GM08714 (cell line): ENCODE data around the gene EPS8L1.

ENCODE experiments used
- H3K4me3 ChIP-seq: fragments of 200-500 bp; sonication (Bioruptor generic); 2 replicates; pipeline ENCODE4 v1.5.1; 2014; ENCODE audit warnings: mild to moderate bottlenecking, low read length, inconsistent platforms
- ZNF274 ChIP-seq: IDR thresholded peaks from 2 replicates; pipeline ENCODE4 v1.6.1; 2012; ENCODE audit warnings: mild to moderate bottlenecking, low read depth, low read length

The EPS8L1 gene

GRCh38 chr19:55109527-55110291 is 34.0 kb downstream of the EPS8L1 start:
- TF ChIP-seq ZNF274 = no peak
- no peak overlapping the region for H3K4me3 ChIP-seq

- no peak overlapping the region for H3K4me3 ChIP-seq
- no peak for TF ChIP-seq ZNF274
Measured at GRCh38 chr19:55111238-55111831, 35.7 kb downstream of the EPS8L1 start.

- no peak overlapping the region for H3K4me3 ChIP-seq
- TF ChIP-seq ZNF274 = no peak
Measured at GRCh38 chr19:55112246-55112776, 36.6 kb downstream of the EPS8L1 start.

- H3K4me3 ChIP-seq = no peak overlapping the region
Measured at GRCh38 chr19:55112777-55113569, 37.3 kb downstream of the EPS8L1 start.

GRCh38 chr19:55113570-55114039 is 37.9 kb downstream of the EPS8L1 start:
- H3K4me3 ChIP-seq = no peak overlapping the region
- TF ChIP-seq ZNF274 = no peak

More at GRCh38 chr19:55112777-55113569, 37.3 kb downstream of the EPS8L1 start:
- no peak for TF ChIP-seq ZNF274

- no peak for TF ChIP-seq ZNF274
- no peak overlapping the region for H3K4me3 ChIP-seq
Measured at GRCh38 chr19:55114566-55115145, 39.0 kb downstream of the EPS8L1 start.

- H3K4me3 ChIP-seq = peak overlapping the region; percentile 79
- TF ChIP-seq ZNF274 = no peak
Measured at GRCh38 chr19:55115446-55116065, 39.9 kb downstream of the EPS8L1 start.

- peak overlapping the region; percentile 79 for H3K4me3 ChIP-seq
- no peak for TF ChIP-seq ZNF274
Measured at GRCh38 chr19:55116232-55116858, 40.7 kb downstream of the EPS8L1 start.

- peak within 1 kb of the TSS; percentile 85 for H3K4me3 ChIP-seq
- no peak for TF ChIP-seq ZNF274
Measured at GRCh38 chr19:55116859-55117662, 41.4 kb downstream of the EPS8L1 start, which contains the start of gene PPP1R12C. PPP1R12C (minus strand) TSS chr19:55117637; CDS start chr19:55117543, 94 bp downstream.

GRCh38 chr19:55117663-55118391 is 42.2 kb downstream of the EPS8L1 start:
- no peak for TF ChIP-seq ZNF274
- peak overlapping the region; percentile 85 for H3K4me3 ChIP-seq

GRCh38 chr19:55118401-55118991 is 42.8 kb downstream of the EPS8L1 start:
- TF ChIP-seq ZNF274 = no peak
- peak overlapping the region; percentile 85; the same call in 1 of the 2 replicates for H3K4me3 ChIP-seq
